CD8-positive, alpha-beta memory T cell (primary cell): ENCODE results near the gene TOPORS. TPM values are rescaled to one million over a fixed set of nuclear protein-coding genes. Genes with fewer than 3 reads are reported as not detected.

ENCODE experiments used
- CTCF ChIA-PET: fragments of 350-600 bp; sonication (Branson Sonifier 250); formaldehyde crosslinking; loops from one replicate; lab custom pipeline; 2021; ENCODE audit warnings: antibody characterized with exemption; lab: Charles Lee
- POLR2A ChIA-PET: fragments of 350-600 bp; sonication (Branson Sonifier 250); formaldehyde crosslinking; loops from one replicate; lab custom pipeline; 2021; ENCODE audit warnings: antibody characterized with exemption; lab: Charles Lee
- DNase-seq, 5 donors: peaks; one replicate each; pipeline versions ENCODE4 v3.0.0 to v3.0.0-alpha.2; 2020 to 2022; ENCODE audit warnings: mixed read lengths in 1 of 5
- H3K27ac ChIP-seq: one replicate; pipeline ENCODE4 v1.7.0; 2013; ENCODE audit warnings: low read depth, mild to moderate bottlenecking, low read length, moderate library complexity
- H3K27me3 ChIP-seq: 2 replicates; pipeline ENCODE4 v1.7.0; 2013; ENCODE audit warnings: low read length, mild to moderate bottlenecking; ENCODE audit not compliant: insufficient read depth, poor library complexity, severe bottlenecking
- H3K36me3 ChIP-seq: 2 replicates; pipeline ENCODE4 v1.7.0; 2013; ENCODE audit warnings: mild to moderate bottlenecking, low read length, moderate library complexity; ENCODE audit not compliant: insufficient read depth
- H3K4me1 ChIP-seq: 2 replicates; pipeline ENCODE4 v1.7.0; 2013; ENCODE audit warnings: mild to moderate bottlenecking, low read length, moderate library complexity; ENCODE audit not compliant: insufficient read depth
- H3K4me3 ChIP-seq: 2 replicates; pipeline ENCODE4 v1.7.0; 2013; ENCODE audit warnings: mild to moderate bottlenecking, low read length
- H3K9me3 ChIP-seq: 2 replicates; pipeline ENCODE4 v1.7.0; 2013; ENCODE audit warnings: mild to moderate bottlenecking, low read length
- H3K27ac Mint-ChIP-seq, 8 donors: one replicate each; pipeline ENCODE4 v1.8.0; 2020 to 2021; ENCODE audit warnings: mixed read lengths in 8 of 8, mild to moderate bottlenecking in 6 of 8, inconsistent platforms in 3 of 8, moderate library complexity in 3 of 8
- H3K27me3 Mint-ChIP-seq, 2 donors: one replicate each; pipeline ENCODE4 v1.8.0; 2020 to 2021; ENCODE audit warnings: mixed read lengths in 2 of 2, mild to moderate bottlenecking in 1 of 2, moderate library complexity in 1 of 2
- H3K36me3 Mint-ChIP-seq, 3 donors: one replicate each; pipeline ENCODE4 v1.8.0; 2020 to 2021; ENCODE audit warnings: mixed read lengths in 3 of 3, inconsistent platforms in 1 of 3, mild to moderate bottlenecking in 1 of 3
- H3K4me1 Mint-ChIP-seq, 3 donors: one replicate each; pipeline ENCODE4 v1.8.0; 2020 to 2021; ENCODE audit warnings: mixed read lengths in 3 of 3, inconsistent platforms in 1 of 3, mild to moderate bottlenecking in 1 of 3
- H3K4me3 Mint-ChIP-seq, 7 donors: one replicate each; pipeline ENCODE4 v1.8.0; 2020 to 2021; ENCODE audit warnings: mixed read lengths in 7 of 7, mild to moderate bottlenecking in 6 of 7, moderate library complexity in 4 of 7, inconsistent platforms in 2 of 7
- H3K9me3 Mint-ChIP-seq, 5 donors: one replicate each; pipeline ENCODE4 v1.8.0; 2020 to 2022; ENCODE audit warnings: mixed read lengths in 5 of 5, mild to moderate bottlenecking in 3 of 5, moderate library complexity in 2 of 5, inconsistent platforms in 1 of 5
- polyA plus RNA-seq: library from polyadenylated mRNA; unstranded; fragments of 300-500 nt; fragmentation: Illumina TruSeq; gene quantifications from one replicate; pipeline ENCODE4 v1.2.3, GENCODE V29; 2021
- total RNA-seq, 2 experiments: library from RNA; stranded (reverse); gene quantifications; one replicate each; pipeline ENCODE4 v1.2.3, GENCODE V29; 2021

TOPORS gene
- total and polyA plus RNA-seq, 3 experiments from 2014 or later: 18.7 to 26.1 (median 20.4) TPM

GRCh38 chr9:32545884-32546283, 6.5 kb downstream of the TOPORS start:
- Mint-ChIP-seq H3K27ac (peak overlapping the region in 1 of 8 donors; percentile 66), H3K9me3 (no peaks in the 10 kb centered on the region), H3K4me1 (peaks cover 38 to 51% (median 47%) of the 10 kb centered on the region in 3 donors), H3K4me3 (peak overlapping the region in 1 of 7 donors; percentile 57), H3K27me3 (no peaks in the 10 kb centered on the region), H3K36me3 (peaks cover 0 to 50% (median 23%) of the 10 kb centered on the region in 3 donors)
- H3K27me3 ChIP-seq: no peaks in the 10 kb centered on the region
- ChIA-PET POLR2A (no interaction called here), CTCF (interaction anchor here (1.6 kb wide), 1 partner anchor 26 kb away, joined by 4 read pairs; no protein-coding TSS in a partner anchor)
- no peak for DNase-seq
- H3K4me1 ChIP-seq: peaks cover 23% of the 10 kb centered on the region
- H3K27ac ChIP-seq: no peak overlapping the region
- H3K9me3 ChIP-seq: no peaks in the 10 kb centered on the region
- H3K4me3 ChIP-seq: no peak overlapping the region
- H3K36me3 ChIP-seq: peaks cover 20% of the 10 kb centered on the region

- CTCF ChIA-PET: interaction anchor here (0.6 kb wide), 1 partner anchor 1194 kb away, joined by 3 read pairs; no protein-coding TSS in a partner anchor
These were observed 9.3 kb downstream of the TOPORS start for GRCh38 chr9:32543047-32543446.

GRCh38 chr9:32533816-32534215, 18.6 kb downstream of the TOPORS start:
- Mint-ChIP-seq H3K27ac (peak overlapping the region in 1 of 8 donors; percentile 4), H3K27me3 (no peaks in the 10 kb centered on the region), H3K4me1 (peaks cover 0 to 2% (median under 1%) of the 10 kb centered on the region in 3 donors), H3K36me3 (peaks cover 0 to 7% (median 6%) of the 10 kb centered on the region in 3 donors), H3K4me3 (no peak overlapping the region), H3K9me3 (no peaks in the 10 kb centered on the region)
- no peak overlapping the region for H3K4me3 ChIP-seq
- ChIA-PET CTCF (interaction anchor here (1.3 to 2.0 kb wide), 3 partner anchors 38 to 156 kb away, joined by 3 to 6 read pairs (median 5); no protein-coding TSS in a partner anchor), POLR2A (no interaction called here)
- H3K27me3 ChIP-seq: no peaks in the 10 kb centered on the region
- no peak for DNase-seq
- H3K27ac ChIP-seq: no peak overlapping the region
- no peaks in the 10 kb centered on the region for H3K36me3 ChIP-seq
- H3K9me3 ChIP-seq: no peaks in the 10 kb centered on the region
- H3K4me1 ChIP-seq: no peaks in the 10 kb centered on the region

More at GRCh38 chr9:32543047-32543446, 9.3 kb downstream of the TOPORS start:
- H3K4me3 ChIP-seq: no peak overlapping the region
- no peaks in the 10 kb centered on the region for H3K27me3 ChIP-seq
- no peak for DNase-seq
- Mint-ChIP-seq H3K36me3 (peaks cover 0 to 46% (median 25%) of the 10 kb centered on the region in 3 donors), H3K4me1 (peaks cover 18 to 25% (median 25%) of the 10 kb centered on the region in 3 donors), H3K9me3 (no peaks in the 10 kb centered on the region), H3K27ac (no peak overlapping the region), H3K27me3 (no peaks in the 10 kb centered on the region), H3K4me3 (no peak overlapping the region)
- no peaks in the 10 kb centered on the region for H3K9me3 ChIP-seq
- peaks cover 5% of the 10 kb centered on the region for H3K4me1 ChIP-seq
- H3K36me3 ChIP-seq: peaks cover 20% of the 10 kb centered on the region
- POLR2A ChIA-PET: no interaction called here
- no peak overlapping the region for H3K27ac ChIP-seq

- peaks cover 0 to 6% (median 6%) of the 10 kb centered on the region in 3 donors for H3K36me3 Mint-ChIP-seq
- H3K27me3 ChIP-seq: no peaks in the 10 kb centered on the region
- H3K4me3 Mint-ChIP-seq: no peak overlapping the region
- ChIA-PET POLR2A (no interaction called here), CTCF (interaction anchor here (1.2 to 2.0 kb wide), 4 partner anchors 39 to 155 kb away, joined by 3 to 6 read pairs (median 4); no protein-coding TSS in a partner anchor)
- DNase-seq: no peak
- no peaks in the 10 kb centered on the region for H3K36me3 ChIP-seq
- no peaks in the 10 kb centered on the region for H3K9me3 Mint-ChIP-seq
- H3K27me3 Mint-ChIP-seq: no peaks in the 10 kb centered on the region
- H3K4me3 ChIP-seq: no peak overlapping the region
- no peaks in the 10 kb centered on the region for H3K4me1 ChIP-seq
- H3K9me3 ChIP-seq: no peaks in the 10 kb centered on the region
- no peak overlapping the region for H3K27ac ChIP-seq
- H3K27ac Mint-ChIP-seq: no peak overlapping the region
- H3K4me1 Mint-ChIP-seq: peaks cover 0 to 2% (median 1%) of the 10 kb centered on the region in 3 donors
These were observed 19.1 kb downstream of the TOPORS start for GRCh38 chr9:32533336-32533735.

- Histone ChIP-seq H3K27ac (peak overlapping the region; percentile 71), H3K4me1 (peaks cover 28% of the 10 kb centered on the region), H3K27me3 (no peaks in the 10 kb centered on the region), H3K4me3 (peak overlapping the region; percentile 90), H3K9me3 (no peaks in the 10 kb centered on the region), H3K36me3 (no peaks in the 10 kb centered on the region)
- Mint-ChIP-seq H3K4me3 (peak overlapping the region; percentile 86 to 98 (median 98)), H3K36me3 (peaks cover 0 to 24% (median 5%) of the 10 kb centered on the region in 3 donors), H3K27ac (peak overlapping the region; percentile 78 to 99 (median 96)), H3K27me3 (no peaks in the 10 kb centered on the region), H3K4me1 (peaks cover 47 to 52% (median 49%) of the 10 kb centered on the region in 3 donors), H3K9me3 (no peaks in the 10 kb centered on the region)
- ChIA-PET CTCF (interaction anchor here (0.7 to 4.4 kb wide), 16 partner anchors 9 to 150 kb away, joined by 3 to 49 read pairs (median 4); partner anchors contain the start of genes ACO1, NDUFB6, SMIM27 and TOPORS), POLR2A (interaction anchor here (0.6 to 2.1 kb wide), 2 partner anchors 24 to 59 kb away, joined by 3 to 19 read pairs; no protein-coding TSS in a partner anchor)
- DNase-seq: no peak
These were observed 25.7 kb downstream of the TOPORS start for GRCh38 chr9:32526707-32527048.

GRCh38 chr9:32526041-32526706, 26.2 kb downstream of the TOPORS start, which contains the start of gene RIGI:
Gene RIGI (minus strand): TSS chr9:32526196. CDS start chr9:32526166, 30 bp downstream.
- peak within 1 kb of the TSS; percentile 78 to 99 (median 96) for H3K27ac Mint-ChIP-seq
- DNase-seq: peak; percentile 79 to 89 (median 83)
- Histone ChIP-seq H3K36me3 (no peaks in the 10 kb centered on the region), H3K4me3 (peak within 1 kb of the TSS; percentile 90), H3K27me3 (no peaks in the 10 kb centered on the region), H3K27ac (peak within 1 kb of the TSS; percentile 71), H3K9me3 (no peaks in the 10 kb centered on the region), H3K4me1 (peaks cover 28% of the 10 kb centered on the region)
- H3K9me3 Mint-ChIP-seq: no peaks in the 10 kb centered on the region
- ChIA-PET CTCF (interaction anchor here (0.7 to 4.4 kb wide), 21 partner anchors 9 to 150 kb away, joined by 3 to 49 read pairs (median 4); partner anchors contain the start of genes ACO1, NDUFB6, SMIM27 and TOPORS), POLR2A (interaction anchor here (0.6 to 2.1 kb wide), 5 partner anchors 24 to 147 kb away, joined by 3 to 19 read pairs (median 3); partner anchors contain the start of gene ACO1)
- peaks cover 0 to 26% (median 6%) of the 10 kb centered on the region in 3 donors for H3K36me3 Mint-ChIP-seq
- peaks cover 52 to 57% (median 54%) of the 10 kb centered on the region in 3 donors for H3K4me1 Mint-ChIP-seq
- H3K27me3 Mint-ChIP-seq: no peaks in the 10 kb centered on the region
- peak within 1 kb of the TSS; percentile 86 to 98 (median 98) for H3K4me3 Mint-ChIP-seq

- H3K27me3 Mint-ChIP-seq: no peaks in the 10 kb centered on the region
- peaks cover 28% of the 10 kb centered on the region for H3K4me1 ChIP-seq
- H3K9me3 Mint-ChIP-seq: no peaks in the 10 kb centered on the region
- peak overlapping the region; percentile 90 for H3K4me3 ChIP-seq
- H3K4me3 Mint-ChIP-seq: peak overlapping the region; percentile 86 to 98 (median 98)
- no peaks in the 10 kb centered on the region for H3K36me3 ChIP-seq
- peak overlapping the region; percentile 78 to 99 (median 96) for H3K27ac Mint-ChIP-seq
- H3K4me1 Mint-ChIP-seq: peaks cover 54 to 58% (median 57%) of the 10 kb centered on the region in 3 donors
- H3K27ac ChIP-seq: peak overlapping the region; percentile 71
- H3K27me3 ChIP-seq: no peaks in the 10 kb centered on the region
- CTCF ChIA-PET: interaction anchor here (0.8 to 4.4 kb wide), 14 partner anchors 10 to 149 kb away, joined by 3 to 49 read pairs (median 4); partner anchors contain the start of genes ACO1, NDUFB6, SMIM27 and TOPORS
- H3K9me3 ChIP-seq: no peaks in the 10 kb centered on the region
- POLR2A ChIA-PET: interaction anchor here (0.6 to 2.1 kb wide), 6 partner anchors 25 to 147 kb away, joined by 3 to 19 read pairs (median 3); partner anchors contain the start of gene ACO1
- DNase-seq: no peak
- H3K36me3 Mint-ChIP-seq: peaks cover 0 to 26% (median 6%) of the 10 kb centered on the region in 3 donors
These were observed 26.7 kb downstream of the TOPORS start for GRCh38 chr9:32525709-32526030.
